Measurements from ENCODE around the gene HDAC10.
"Not testable (repeated sequence)": the region's sequence is repeated elsewhere in the genome, so short reads cannot be mapped to it uniquely, and the experiment has no call there.

The HDAC10 gene

DNA sequence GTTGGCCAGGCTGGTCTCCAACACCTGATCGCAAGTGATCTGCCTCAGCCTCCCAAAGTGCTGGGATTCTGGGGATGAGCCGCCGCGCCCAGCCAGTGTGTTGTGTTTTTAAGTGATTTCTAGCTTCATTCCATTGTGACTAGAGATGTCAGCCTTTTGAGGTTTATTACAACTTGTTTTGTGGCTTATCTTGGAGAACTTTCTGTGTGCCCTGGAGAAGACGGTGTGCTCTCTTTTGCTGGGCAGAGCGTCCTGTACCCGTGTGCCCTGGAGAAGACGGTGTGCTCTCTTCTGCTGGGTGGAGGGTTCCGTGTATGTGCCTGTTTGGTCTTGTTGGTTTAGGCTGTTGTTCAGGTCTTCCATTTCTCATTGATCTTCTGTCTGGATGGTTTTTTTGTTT, 37.8 kb downstream of the HDAC10 start:
- DNase-seq: no peak

DNA sequence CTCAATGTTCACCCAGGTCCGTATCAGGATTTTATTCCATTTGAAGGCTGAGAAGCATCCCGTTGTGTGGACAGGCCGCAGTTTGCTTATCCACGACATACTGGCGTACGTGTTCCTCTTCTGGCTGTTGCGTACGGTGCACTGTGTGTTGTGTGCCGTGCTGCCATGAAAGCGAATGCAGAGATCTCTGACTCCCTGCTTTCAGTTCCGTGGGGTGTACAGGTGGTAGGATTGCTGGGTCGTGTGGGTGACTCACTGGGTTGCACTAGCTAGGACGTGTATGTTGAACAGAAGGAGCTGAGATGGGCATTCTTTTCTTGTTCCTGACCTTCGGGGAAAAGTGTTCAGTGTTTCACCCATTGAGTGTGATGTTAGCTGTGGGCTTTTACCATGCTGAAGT, 39.9 kb downstream of the HDAC10 start:
- DNase-seq: no peak

DNA sequence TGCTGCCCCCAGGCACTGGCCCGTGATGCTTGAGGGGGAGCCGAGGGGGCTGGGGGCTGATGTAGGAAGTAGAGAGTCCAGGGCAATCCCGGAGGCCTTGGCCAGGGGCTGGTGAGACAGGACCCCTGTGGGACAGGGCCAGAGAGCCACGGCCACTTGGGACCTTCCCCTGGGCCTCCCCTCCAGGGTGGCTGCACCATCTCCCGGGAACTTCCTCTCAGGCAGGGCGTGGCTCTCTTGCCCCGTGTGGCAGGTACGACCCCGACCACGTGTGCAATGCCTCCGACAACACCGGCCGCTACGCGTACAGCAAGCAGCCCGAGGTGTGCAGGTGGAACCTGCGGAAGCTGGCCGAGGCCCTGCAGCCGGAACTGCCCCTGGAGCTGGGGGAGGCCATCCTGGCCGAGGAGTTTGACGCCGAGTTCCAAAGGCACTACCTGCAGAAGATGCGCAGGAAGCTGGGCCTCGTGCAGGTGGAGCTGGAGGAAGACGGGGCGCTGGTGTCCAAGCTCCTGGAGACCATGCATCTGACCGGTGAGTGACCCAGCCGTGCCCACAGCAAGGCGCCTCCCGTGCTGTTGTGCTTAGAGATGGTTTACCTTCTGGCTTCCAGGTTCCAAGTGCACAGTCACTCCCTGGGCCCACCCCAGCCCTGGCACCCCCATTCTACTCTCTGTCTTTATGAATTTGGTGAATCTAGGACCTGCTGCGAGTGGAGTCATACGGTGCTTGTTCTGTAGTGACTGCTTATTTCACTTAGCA, 40.5 kb downstream of the HDAC10 start:
- no peak for DNase-seq

DNA sequence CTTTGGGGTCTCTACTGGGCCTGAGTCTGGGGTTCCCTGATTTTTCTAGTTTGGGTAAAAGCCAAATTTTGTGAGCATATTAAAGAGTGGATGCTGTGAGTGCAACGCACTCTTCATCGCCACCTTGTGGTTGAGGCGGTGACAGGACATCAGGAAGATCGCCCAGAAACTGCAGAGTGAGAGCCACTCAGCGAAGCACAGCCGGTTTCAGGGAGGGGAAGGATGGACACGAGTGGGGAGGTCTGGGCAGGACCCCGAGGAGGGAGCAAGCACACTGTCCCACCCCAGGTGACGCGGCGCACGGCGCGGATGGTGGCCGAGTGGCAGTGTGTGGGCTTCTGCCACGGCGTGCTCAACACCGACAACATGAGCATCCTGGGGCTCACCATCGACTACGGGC, 41.2 kb downstream of the HDAC10 start:
- DNase-seq: no peak

DNA sequence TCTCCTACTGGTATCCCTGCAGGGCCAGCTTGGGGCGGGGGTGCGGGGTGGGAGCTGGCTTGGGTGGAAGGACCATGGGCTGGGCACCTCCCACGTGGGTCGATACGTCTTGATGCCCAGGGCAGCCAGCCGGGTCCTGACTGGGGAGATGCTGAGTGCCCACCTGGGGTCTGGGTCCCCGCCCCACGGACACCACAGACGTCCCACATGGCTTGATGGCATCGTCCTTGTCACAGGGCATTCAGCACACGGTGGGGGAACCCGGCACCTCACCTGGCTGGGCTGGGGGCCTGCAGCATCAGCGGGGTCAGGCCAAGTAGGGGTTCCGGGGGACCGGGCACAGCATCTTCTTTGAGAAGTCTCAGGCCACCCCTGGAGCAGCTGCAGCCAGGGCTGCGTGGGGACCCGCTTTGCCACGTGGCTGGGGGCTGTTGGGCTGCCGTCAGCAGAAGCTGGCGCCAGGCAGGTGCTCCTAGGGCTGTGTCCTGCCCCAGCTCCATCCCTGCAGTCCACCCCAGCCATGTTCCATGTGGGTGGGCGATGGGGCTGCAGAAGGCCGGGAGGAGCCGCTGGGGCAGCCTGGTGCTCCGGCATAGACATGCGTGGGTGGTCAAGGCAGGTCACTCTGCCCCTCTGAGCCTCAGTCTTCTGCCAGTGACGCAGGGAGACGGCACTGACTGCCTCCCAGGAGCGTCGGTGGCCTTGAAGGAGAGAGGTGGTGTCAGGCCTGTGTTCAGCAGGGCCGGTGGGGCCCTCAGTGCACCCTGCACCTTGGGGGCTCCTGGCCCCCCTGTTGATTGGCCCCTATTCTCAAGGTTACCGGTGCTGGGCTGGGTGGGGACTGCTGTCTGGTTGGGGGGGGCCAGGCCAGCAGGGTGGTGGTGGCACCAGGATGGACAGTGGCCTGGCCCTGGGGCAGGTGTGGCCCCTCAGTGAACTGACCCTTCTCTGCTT, 41.8 kb downstream of the HDAC10 start:
- no peak for DNase-seq

DNA sequence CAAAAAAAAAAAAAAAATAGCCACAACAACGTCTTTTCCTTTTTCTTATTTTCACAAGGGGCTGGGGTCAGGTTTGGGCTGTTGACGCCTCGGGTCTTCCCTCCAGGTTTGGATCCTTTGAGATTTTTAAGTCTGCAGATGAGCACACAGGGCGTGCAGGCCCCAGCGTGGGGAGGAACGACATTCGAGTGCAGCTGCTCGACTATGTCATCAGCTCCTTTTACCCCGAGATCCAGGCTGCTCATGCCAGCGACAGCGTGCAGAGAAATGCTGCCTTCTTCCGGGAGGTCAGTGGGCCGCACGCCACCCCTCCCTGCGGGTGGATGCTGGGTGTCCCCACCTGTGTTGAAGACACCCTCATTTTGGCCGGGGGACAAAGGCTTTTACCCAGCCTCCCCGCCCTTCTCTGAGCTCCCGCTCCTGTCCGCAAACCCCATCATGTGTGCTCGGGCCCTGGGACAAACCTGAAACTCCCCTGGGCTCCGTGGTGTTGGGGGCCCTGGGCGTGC, 42.6 kb downstream of the HDAC10 start:
- no peak for DNase-seq

DNA sequence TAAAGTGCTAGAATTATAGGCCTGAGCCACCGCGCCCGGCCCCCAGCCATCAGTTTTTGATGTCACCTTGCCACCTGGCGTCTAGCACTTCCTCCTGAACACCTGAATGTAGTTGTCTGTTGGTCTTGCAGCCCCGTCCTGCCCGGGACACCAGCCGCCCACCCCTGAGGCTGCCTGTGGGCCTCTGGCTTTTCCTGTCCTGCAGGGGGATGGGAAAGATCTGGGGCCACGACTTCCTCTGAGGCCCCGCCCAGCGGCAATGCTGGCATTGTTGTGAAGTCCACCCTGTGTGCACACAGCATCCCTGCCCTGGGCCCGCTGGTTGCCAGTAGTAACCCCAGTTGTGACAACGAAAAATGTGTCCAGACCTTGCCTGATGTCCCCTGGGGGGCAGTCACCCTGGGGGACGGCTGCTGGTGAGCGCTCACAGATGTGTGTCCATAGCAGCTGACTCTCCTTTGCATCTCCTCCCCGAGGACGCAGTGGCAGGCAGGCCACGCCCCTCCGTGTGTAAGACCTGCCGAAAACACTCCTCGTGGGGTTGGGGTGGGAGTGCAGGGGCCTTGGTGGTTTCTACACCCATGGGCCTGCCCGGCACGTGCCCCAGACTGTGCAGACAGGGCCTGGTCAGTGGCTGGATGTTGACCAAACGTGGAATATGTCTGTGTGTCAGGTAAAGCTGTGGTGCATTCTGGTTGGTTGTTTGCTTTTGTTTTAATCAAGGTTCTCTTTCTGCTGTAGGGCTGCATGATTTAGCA, 43.5 kb downstream of the HDAC10 start:
- no peak for DNase-seq

DNA sequence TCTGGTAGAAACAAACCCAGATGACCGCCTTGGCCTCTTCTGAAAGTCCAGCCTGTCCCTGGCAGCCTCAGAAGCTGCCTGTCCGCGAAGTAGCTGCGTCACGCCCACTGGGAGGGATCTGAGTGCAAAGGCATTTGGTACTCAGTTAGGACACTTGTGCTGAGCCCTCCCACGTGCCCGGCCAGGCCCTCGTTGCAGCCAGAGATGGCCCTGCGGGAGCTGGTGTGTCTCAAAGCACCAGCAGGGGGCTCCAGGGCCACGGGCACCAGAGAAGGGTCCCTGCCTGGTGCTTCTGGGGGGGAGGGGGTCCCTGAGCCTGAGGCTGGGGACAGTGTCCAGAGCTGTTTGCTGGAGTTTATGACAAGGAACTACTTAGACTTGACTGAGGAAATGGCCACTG, 44.5 kb downstream of the HDAC10 start:
- no peak for DNase-seq

DNA sequence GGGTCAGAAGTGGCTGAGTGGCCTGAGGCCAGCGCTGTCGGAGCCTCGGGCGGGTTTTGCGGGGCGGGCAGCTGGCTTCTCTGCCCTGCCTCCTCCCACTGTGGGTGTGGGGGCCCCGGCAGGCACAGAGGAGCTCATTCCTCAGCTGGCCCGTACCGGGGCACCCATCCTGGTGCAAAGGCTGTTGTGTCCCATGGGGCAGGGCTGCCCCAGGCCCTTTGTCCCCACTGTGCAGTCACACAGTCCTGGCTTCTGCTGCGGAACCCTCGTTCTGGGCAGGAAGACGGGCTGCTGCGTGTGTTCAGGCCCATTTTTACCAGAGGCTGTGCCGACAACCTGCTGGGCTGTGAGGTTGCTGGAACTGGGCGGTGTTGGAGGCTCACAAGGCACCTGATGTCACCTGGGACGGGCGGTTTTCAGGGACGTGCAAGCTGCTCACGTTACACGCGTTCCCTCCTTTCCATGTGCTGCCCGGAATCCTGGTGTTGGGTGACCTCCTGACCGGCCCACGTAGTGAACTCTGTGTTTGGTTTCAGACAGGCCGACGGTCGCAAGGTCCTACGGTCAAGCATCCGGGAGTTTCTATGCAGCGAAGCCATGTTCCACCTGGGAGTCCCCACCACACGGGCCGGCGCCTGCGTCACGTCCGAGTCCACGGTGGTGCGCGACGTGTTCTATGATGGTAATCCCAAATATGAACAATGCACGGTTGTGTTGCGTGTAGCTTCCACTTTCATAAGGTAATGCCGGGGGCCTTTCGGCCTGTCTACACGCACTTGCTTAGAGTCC, 45.1 kb downstream of the HDAC10 start:
- no peak for DNase-seq

DNA sequence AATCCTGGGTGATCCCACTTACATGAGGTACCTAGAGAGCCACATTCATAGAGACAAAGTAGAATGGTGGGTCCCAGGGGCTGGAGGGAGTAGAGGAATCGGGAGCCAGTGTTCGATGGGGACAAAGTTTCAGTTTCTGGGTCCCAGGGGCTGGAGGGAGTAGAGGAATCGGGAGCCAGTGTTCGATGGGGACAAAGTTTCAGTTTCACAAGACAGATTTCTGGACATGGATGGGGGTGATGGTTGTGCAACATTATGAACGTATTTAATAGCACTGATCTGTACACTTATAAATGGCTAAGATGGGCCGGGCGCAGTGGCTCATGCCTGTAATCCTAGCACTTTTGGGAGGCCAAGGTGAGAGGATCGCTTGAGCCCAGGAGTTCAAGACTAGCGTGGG, 46.1 kb downstream of the HDAC10 start:
- not testable (repeated sequence) for DNase-seq

DNA sequence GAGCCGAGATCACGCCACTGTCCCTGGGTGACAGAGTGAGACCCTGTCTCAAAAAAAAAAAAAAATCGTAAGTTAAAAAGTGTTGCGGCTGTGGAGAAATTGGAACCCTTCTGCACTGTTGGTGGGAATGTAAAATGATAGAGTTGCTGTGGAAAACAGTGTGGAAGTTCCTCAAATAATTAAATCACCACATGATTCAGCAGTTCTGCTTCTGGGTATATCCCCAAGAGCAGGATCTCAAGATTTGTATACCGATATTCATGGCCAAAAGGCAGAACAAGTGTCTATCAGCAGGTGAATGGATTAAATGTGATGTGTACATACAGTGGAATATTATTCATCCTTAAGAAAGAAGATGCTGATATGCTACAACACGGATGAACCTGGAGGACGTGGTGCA, 46.5 kb downstream of the HDAC10 start:
- no peak for DNase-seq

DNA sequence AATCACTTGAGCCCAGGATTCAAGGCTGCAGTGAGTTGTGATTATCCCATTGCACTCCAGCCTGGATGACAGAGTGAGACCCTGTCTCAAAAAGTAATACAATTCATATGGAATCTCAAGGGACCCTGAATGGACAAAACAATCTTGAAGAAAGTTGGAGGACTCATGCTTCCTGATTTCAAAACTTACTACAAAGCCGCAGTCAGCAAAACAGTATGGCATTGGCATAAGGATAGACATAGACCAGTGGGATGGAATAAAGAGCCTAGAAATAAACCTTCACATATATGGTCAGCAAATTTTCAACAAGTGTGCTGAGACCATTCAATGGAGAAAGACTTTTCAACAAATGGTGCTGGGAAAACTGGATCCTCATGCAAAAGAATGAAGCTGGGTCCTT, 47.8 kb downstream of the HDAC10 start:
- no peak for DNase-seq

DNA sequence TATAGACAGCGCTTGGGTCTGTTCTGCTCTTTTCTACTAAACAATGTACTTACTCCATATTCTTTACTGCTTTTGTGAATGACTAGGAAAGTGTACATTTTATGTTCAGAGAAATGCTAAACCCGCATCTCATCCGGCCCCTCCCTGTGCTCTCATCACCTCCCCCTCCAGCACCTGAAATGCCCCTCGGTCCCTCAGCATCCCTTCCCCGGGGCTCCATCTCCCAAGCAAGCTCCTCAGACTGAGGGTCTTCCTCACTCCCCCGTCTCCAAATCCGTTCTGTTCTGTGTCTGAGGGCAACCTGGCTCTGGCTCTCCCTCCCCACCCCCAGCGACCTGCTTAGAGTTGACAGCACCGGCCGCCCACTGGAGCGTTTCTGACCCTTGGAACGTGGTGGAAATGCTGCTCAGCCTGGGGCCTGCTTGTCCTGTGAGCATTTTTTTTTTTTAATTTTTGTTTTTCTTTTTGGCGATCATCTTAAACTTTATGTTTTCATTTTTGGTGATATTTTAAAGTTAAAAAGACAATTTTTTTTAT, 48.9 kb downstream of the HDAC10 start:
- no peak for DNase-seq

DNA sequence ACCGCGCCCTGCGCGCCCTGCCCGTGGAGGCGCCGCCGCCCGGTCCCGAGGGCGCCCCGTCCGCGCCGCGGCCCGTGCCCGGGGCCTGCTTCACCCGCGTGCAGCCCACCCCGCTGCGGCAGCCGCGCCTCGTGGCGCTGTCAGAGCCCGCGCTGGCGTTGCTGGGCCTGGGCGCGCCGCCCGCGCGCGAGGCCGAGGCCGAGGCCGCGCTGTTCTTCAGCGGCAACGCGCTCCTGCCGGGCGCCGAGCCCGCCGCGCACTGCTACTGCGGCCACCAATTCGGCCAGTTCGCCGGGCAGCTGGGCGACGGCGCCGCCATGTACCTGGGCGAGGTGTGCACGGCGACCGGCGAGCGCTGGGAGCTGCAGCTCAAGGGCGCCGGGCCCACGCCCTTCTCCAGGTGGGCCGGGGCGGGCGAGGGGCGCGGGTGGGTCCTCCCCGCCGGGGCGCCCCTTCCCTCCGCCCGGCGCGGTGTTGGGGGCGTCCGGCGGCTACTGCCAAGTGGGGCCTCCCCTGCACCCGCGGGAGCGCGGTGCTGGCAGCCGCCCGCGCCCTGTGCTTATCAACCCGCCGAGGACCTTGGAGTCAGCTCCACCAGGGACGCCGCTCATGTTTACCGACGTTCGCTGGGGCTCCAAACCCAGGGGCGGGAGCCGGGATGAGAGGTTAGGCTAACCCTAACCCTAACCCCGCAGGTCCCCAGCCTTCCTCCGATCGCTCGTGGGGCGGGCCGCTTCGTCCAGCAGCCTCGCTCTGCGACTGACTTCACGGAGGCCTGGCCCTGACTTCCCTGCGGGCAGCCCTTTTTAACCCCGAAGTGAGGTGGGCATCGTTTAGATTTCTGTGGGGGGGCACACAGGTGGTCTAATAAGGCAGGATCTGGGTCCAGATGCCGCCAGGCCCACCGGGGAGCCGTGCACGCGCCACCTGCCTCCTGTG, 49.6 kb downstream of the HDAC10 start:
- no peak for DNase-seq

DNA sequence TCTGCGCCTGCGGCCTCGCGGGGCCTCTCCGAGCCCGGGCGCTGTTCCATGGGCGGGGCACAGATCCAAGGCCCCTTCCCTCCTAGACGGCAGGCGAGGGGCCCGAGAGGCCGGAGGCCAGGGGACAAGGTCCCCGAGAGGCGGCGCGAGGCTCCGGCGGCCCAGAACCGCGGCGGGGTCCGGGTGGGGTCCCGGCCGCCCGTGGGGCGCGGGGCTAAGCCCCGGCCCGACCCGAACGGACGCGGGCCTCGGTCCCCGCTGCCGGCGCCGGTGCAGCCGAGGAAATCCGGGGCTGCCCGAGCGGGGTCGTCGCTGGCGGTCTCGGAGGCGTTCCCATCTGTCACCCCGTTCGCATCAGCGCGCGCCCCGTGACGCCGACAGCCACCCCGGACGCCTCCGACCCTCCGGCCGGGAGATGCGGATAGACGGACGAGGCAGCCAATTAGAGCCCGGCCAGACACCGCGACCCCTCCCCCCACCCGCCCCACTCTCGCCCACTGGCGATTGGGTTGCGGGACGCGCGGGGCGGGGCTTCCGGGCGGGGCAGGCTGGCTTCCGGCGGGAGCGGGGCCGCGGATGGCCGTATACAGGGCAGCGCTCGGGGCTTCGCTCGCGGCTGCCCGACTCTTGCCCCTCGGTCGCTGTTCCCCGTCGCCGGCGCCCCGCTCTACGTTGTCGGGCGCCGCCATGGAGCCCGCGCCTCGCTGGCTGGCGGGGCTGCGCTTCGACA, 50.4 kb downstream of the HDAC10 start, which contains the start of gene SELENOO:
TSS of gene SELENOO (plus strand) at position 551 of the 730 bp plus-strand sequence. CDS start at position 577, 26 bp downstream.
- no peak for DNase-seq

DNA sequence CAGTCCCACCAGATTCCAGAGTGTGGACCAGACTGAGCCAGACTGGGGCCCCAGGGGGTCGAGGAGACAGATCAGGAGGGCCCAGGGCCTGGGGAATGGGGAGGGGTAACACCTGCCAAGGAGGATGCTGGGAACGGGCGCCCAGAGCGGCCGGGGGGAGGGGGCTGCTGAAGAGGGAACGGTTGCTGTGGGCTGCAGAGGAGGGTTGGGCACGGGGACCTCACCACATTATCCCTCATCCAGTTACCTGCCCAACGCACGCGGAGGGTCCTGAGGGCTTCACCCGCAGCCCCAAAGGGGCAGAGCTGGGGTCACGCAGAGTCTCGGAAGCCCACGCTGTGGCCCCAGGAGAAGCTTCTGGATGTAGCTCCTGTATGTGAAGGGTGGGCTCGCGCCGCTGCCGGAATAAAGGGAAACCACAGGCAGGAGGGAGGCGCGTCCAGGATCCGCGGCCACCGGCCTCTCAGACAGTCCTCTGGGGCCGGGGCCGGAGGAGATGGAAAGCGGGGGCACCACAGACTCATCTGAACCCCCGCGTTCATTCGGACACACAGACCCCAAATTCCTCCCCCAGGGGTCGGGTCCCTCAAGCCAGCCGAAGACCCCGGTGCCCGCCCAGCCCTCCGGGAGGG, 51.1 kb downstream of the HDAC10 start:
- no peak for DNase-seq

DNA sequence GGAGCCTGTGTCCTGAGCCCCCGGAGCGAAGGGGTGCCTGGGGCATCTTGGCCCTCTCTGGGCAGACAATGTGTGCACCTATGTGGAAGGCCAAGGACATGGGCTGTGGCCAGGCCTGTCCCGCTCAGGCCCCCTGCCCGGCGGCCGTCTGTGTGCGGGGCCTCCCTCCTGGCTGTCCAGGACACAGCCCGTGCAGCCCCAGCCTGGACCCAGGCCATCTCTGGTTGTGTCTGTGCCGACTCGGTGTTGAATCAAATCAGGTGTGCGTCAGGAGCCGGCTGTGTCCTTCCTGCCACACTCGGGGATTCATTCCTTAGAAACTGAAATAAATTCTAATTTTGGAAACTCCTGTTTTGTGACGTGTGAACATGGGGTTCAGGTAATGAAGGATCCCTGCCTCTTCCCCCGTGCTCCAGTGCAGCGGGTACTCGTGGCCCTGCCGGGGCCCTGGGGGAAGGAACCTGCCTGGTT, 51.8 kb downstream of the HDAC10 start:
- DNase-seq: no peak

DNA sequence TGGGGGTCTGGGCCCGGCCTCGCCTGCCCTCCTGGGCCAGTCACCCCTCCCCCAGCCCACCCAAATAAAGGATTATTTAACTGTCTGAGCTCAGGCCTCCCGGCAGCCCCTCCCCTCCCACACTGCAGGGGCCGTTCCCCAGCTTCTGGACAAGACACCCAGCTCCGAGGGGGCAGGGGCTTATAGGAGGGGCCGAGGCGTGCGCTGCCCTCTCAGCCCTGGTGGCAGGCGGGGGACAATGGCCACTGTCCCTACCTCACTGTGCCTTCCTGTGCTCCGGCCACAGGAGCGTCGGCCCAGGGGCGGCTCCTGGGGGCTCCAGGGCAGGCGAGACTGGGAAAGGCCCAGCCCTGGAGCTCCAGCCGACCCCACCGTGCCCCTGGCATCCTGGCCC, 52.4 kb downstream of the HDAC10 start:
- DNase-seq: no peak

DNA sequence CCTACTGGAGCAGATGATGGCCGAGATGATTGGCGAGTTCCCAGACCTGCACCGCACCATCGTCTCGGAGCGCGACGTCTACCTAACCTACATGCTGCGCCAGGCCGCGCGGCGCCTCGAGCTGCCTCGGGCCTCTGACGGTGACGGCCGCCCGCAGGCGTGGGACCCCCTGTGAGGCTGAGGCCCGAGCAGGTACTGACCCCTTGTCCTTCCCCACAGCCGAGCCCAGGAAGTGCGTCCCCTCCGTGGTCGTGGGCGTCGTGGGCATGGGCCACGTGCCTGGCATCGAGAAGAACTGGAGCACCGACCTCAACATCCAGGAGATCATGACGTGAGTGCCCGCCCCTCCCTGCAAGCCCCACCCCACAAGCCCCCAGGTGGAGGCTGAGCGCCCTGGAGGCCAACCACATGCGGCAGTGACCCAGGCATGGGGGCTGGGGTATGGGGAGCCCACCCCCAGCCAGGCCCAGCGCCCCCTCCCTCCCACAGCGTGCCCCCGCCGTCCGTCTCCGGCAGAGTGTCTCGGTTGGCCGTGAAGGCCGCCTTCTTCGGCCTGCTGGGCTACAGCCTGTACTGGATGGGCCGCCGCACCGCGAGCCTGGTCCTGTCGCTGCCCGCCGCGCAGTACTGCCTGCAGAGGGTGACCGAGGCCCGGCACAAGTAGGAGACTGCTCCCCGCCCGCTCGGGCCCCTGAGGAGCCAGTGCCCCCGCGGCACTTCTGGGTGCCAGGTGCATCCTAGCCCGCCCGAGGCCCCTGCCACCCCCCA, 53.0 kb downstream of the HDAC10 start:
- no peak for DNase-seq
